ENCODE measurements around the gene LRPPRC.

GRCh38 chr2:43837033-43837432, 158.8 kb downstream of the LRPPRC start:
- TF ChIP-seq, protein P1, sequence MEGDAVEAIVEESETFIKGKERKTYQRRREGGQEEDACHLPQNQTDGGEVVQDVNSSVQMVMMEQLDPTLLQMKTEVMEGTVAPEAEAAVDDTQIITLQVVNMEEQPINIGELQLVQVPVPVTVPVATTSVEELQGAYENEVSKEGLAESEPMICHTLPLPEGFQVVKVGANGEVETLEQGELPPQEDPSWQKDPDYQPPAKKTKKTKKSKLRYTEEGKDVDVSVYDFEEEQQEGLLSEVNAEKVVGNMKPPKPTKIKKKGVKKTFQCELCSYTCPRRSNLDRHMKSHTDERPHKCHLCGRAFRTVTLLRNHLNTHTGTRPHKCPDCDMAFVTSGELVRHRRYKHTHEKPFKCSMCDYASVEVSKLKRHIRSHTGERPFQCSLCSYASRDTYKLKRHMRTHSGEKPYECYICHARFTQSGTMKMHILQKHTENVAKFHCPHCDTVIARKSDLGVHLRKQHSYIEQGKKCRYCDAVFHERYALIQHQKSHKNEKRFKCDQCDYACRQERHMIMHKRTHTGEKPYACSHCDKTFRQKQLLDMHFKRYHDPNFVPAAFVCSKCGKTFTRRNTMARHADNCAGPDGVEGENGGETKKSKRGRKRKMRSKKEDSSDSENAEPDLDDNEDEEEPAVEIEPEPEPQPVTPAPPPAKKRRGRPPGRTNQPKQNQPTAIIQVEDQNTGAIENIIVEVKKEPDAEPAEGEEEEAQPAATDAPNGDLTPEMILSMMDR (IDR thresholded peaks at IDR 0.05 in 4 of 5, conservative IDR thresholded peaks at IDR 0.05 in 1 of 5) = no peak
- no peak for TF ChIP-seq POLR2A (IDR thresholded peaks at IDR 0.05)

Data from gastrocnemius medialis (tissue), 4 donors.